Activated gamma-delta T cell treated with anti-CD3 and anti-CD28 coated beads, Interleukin-2, amount 50 U/mL, for 16 hours (primary cell): ENCODE data around the gene GASK1A.

ENCODE experiments used
- DNase-seq: peaks from one replicate; pipeline ENCODE4 v3.0.0-alpha.2; 2020; ENCODE audit warnings: low read depth

Gene GASK1A

DNA sequence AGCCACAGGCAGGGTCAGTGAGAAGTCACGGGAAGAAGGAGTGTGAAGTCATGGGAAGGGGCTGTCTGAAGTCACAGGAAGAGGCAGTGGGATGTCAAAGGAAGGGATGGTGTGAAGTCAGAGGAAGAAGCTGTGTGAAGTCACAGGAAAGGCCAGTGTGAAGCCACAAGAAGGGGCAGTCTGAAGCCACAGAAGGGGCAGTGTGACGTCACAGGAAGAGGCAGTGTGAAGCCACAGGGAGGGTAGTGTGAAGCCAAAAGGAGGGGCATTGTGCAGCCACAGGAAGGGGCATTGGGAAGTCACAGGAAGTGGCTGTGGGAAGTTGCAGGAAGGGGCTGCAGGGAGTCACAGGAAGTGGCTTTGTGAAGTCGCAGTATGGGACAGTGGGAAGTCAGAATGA lies 35.1 kb downstream of the GASK1A start:
- no peak for DNase-seq

DNA sequence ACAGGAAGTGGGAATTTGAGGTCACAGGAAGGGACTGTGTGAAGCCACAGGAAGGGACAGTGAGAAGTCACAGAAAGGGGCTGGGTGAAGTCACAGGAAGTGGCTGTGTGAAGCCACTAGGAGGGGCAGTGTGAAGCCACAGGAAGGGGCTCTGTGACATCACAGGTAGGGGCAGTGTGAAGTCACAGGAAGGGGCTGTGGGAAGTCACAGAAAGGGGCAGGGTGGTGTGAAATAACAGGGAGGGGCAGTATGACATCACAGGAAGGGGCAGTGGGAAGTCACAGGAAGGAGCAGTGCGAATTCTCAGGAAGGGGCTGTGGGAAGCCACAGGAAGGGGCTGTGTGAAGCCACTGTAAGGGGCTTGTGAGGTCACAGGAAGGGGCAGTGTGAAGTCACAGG lies 35.8 kb downstream of the GASK1A start:
- DNase-seq, result no peak

DNA sequence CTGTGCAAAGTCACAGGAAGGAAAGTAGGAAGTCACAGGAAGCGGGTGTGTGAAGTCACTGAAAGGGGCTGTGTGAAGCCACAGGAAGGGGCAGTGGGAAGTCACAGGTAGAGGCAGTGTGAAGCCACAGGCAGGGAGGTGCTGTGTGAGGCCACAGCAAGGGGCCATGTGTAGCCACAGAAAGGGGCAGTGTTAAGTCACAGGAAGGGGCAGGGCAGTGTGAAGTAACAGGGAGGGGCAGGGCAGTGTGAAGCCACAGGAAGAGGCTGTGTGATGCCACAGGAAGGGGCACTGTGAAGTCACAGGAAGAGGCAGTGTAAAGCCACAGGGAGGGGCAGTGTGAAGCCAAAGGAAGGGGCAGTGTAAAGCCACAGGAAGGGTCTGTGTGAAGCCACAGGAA lies 36.5 kb downstream of the GASK1A start:
- no peak for DNase-seq

DNA sequence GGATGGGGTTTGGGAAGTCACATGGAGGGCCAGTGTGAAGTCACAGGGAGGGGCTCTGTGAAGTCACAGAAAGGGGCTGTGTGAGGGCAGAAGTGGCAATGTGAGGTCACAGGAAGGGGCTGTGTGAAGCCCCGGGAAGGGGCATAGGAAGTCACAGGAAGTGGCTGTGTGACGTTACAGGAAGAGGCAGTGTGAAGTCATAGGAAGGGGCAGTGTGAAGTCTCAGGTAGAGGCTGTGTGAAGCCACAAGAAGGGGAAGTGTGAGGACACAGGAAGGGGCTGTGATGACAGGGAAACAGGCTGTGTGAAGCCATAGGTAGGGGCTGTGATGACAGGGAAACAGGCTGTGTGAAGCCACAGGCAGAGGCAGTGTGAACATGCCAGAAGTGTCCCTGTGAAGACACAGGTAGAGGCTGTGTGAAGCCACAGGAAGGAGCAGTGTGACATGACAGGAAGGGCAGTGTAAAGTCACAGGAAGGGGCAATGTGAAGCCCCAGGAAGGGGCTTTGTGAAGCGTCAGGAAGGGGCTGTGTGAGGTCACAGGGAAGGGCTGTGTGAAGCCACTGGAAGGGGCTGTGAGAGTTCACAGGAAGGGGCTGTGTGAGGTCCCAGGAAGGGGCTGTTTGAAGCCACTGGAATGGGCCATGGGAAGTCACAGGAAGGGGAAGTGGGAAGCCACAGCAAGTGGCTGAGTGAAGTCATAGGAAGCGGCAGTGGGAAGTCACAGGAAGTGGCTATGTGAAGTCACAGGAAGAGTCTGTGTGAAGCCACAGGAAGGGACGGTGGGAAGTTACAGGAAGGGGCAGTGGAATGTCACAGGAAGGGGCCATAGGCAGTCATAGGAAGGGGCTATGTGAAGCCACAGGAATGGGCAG lies 37.1 kb downstream of the GASK1A start:
- DNase-seq, result no peak

DNA sequence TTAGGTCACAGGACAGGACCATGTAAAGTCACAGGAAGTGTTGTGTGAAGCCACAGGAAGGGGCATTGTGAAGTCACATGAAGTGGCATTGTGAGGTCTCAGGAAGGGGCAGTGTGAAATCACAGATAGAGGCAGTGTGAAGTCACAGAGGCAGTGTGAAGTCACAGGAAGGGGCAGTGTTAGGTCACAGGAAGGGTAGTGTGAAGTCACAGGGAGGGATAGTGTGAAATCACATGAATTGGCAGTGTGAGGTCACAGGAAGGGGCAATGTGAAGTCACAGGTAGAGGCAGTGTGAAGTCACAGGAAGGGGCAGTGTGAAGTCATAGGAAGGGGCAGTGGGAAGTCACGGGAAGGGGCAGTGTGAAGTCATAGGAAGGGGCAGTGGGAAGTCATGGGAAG lies 37.9 kb downstream of the GASK1A start:
- no peak for DNase-seq

DNA sequence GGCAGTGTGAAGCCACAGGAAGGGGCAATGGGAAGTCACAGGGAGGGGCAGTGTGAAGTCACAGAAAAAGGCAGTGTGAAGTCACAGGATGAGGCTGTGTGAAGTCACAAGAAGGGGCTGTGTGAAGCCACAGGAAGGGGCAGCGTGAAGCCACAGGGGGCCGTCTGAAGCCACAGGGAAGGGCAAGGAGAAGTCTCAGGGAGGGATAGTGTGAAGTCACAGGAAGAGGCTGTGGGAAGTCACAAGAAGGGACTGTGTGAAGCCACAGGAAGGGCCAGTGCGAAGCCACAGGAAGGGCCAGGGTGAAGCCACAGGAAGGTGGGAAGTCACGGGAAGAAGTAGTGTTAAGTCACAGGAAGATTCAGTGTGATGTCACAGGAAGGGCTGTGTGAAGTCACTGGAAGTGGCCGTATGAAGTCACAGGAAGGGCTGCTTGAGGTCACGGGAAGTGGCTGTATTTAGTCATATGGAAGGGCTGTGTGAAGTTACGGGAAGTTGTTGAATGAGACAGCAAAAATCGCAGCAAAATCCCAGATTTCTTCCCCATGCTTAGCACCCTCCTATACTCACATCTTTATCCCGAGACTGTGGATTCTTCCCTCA lies 38.6 kb downstream of the GASK1A start:
- DNase-seq, result no peak

DNA sequence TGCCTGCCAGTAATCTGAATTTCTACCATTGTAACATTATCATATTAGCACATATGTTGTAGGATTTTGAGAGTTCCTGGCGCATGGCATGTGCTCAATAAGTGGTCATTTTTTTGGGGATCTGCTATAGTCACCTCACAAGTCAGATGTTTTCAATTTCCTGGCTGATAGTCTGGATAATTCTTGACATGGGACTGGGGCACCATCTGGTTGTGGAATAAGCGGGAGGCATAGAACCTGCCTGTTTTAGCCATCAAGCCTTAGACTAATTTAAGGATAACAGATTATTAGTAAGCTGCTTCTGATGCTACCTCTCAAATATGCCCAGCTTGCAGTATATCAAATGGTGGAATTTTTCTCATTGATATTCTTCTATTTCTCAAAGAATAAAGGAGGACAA lies 39.1 kb downstream of the GASK1A start:
- DNase-seq, result no peak

DNA sequence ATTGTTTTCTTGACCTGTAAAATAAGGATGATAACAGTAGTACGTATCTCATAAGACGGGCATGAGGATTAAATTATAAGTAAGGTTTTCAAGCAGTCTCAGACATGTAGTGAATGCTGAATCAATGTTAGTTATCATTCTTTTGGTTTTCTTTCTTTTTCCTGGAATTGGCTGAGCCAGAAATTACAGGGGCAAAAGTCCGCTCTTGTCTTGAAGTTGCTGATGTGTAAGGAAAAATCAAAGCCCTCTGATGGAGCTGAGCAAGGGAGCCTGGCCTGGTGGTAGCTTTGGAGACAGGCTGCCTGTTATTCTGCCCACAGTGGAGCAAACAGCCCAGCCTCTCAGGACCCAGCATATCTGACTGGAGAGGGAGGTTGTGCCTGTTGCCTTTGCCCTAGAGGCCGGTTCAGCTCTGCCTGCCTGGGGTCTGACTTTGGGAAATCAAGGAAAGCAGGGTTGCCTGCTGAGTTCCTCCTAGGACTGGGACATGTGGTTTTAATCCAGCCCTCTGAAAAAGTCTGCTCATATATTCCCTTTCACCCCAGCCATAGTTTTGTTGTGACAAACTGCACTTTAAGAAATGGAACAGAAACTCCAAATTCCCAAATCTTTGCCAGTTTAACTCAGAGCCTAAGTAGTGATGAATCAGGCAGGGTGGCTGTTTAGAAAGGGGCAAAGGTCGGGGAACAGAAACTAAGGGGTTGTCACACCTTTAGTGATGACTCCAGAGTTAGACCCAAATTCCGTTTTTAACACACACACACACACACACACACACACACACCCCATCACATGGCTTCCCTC lies 40.1 kb downstream of the GASK1A start:
- no peak for DNase-seq

DNA sequence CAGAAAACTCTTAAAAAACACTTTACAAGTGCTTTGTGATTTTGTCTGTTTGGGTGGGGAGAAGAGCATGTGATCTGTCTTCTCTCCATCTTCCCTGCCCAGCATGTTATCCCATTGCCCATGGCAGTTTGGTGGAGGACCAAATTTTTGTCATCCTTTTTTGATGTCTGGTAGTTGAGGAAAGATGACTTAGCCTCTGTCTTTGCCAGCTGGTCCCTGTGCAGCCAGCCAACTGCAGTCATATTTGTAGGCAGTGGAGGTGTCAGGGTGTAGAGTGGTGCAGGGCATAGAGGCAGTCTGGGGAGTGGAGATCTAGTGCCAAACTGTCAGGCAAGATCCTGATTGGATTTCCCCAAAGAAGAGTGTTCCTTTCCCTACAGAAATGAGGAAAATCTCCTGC lies 40.7 kb downstream of the GASK1A start:
- no peak for DNase-seq

DNA sequence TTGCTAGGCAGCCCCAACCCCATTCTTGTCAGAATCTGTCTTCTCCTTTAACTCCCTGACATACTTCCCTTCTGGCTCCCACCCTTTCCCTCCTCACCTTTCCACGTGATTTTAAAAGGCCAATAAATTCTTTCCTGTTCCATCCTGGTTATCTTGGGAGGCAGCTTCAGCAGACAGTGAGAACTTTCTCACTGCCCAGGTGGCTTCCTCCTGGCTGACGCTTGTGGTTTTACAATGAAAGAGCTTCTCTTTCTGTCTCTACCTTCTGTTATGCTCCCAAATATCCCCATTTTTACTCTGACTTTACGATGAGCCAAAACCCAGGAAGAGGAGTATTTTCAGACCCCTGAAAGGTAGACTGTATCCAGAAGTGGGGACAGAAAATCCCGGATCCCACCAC lies 42.1 kb downstream of the GASK1A start:
- no peak for DNase-seq

DNA sequence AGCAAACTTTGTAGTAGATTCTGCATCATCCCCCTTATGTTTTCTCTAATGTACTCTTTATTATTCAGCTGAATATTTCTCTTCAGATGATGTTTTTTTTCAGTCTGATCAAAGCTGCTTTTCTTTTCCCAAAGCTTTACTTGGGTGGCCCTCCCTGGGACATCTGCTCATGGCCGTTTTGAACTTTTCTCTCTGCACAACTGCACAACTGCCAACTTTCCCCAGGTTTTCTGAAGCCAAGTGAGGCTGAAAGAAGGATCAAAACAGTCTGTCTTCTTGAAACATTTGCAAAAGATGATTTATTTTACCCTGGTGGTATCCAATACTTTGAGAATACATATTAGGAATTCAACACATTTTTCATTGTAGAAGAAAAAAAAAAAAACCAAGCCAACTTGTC lies 43.0 kb downstream of the GASK1A start:
- DNase-seq, result no peak

DNA sequence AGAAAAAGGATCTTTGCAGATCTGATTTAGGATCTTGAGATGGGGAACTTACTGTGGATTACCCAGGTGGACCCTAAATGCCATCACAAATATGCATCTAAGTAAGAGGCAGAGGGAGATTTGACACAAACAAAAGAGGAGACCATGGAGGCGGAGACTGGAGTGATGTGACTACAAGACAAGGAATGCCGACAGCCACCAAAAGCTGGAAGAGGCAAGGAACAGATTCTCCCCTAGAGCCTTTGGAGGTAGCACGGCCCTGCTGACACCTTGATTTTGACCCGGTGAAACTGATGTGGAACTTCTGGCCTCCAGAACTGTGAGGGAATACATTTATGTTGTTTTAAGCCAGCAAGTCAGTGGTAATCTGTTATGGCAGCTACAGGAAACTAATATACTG lies 44.0 kb downstream of the GASK1A start:
- no peak for DNase-seq

DNA sequence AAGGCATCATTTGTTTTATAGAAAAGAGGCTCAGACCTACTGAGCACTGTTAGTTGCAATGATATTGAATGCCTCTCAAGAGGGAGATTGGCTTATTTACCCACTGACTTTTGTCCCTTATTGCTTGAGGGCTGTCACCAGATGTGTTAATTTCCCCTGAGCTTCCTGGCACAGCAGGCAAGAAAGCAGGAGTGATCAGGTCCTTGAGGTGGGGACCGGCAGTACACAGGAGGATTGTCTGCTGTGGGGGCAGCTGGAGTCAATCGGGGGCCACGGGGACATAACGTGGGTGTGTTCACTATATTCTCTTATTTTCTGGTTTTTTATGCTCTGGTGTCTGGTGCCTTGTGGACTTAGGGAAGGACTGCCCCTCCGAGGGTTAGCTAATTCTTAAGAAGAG lies 44.6 kb downstream of the GASK1A start:
- DNase-seq, result no peak

DNA sequence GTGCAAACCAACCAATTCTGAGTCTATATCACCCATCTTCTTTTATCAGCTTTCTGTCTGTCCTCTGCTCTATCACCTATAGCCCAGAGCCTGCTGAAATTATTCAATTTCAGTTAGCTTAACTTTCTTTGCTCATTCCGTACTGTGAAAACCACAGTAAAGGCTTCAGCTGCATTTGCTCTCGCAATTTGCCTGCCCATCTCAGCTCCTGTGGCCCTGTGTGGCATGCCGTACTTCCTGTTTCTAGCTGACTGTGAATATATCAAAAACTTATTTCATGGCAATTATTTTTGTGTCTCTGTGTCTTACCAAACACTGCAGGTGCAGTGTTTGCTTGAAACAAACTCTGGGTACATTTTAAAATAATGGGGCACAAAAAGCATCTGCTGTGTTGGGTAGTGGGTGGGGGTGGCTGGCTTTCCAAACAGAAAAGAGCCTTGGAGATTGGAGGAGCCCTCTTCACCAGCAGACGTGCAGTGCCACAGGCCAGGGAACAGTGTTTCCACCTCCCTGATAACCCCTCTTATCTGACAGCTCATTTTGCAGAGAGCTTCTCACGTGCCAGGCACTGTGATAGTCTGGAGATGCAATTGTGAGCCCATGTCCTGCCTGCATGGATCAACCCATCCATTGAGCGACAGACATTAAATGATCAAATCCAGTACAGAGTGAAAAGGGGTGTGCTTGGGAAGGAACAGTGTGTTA lies 45.2 kb downstream of the GASK1A start:
- DNase-seq, result no peak

DNA sequence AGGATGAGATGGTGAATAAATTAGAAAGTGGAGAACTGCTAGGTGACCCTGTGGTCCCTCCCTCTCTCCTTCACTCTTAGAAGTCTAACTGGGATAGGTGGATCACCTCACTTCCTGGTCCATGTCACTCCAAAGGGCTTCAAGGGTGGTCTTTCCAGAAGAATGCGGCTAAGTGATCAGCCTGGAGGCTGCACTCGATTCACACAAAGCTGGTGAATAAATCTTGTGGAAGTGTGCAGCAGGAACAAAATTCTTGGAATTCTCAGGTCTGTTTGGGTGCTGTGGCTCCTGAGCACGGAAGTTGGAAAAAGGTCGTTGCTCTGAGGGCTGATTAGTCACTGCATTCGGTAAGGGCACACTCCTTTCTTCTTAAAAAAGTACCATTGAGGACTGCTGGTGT lies 46.3 kb downstream of the GASK1A start:
- DNase-seq, result no peak

DNA sequence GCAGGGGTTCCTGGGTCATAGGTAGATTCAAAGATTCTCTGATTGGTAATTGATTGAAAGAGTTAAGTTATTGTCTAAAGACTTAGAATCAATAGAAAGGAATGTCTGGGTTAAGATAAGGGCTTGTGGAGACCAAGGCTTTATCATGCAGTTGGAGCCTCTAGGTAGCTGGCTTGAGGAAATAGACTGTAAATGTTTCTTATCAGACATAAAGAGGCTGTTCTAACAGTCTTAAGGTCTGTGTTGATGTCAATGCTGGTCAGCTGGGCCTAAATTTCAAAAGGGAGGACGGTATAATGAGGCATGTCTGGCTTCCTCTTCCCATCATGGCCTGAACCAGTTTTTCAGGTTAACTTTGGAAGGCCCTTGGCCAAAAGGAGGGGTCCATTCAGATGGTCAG lies 48.9 kb downstream of the GASK1A start:
- no peak for DNase-seq

DNA sequence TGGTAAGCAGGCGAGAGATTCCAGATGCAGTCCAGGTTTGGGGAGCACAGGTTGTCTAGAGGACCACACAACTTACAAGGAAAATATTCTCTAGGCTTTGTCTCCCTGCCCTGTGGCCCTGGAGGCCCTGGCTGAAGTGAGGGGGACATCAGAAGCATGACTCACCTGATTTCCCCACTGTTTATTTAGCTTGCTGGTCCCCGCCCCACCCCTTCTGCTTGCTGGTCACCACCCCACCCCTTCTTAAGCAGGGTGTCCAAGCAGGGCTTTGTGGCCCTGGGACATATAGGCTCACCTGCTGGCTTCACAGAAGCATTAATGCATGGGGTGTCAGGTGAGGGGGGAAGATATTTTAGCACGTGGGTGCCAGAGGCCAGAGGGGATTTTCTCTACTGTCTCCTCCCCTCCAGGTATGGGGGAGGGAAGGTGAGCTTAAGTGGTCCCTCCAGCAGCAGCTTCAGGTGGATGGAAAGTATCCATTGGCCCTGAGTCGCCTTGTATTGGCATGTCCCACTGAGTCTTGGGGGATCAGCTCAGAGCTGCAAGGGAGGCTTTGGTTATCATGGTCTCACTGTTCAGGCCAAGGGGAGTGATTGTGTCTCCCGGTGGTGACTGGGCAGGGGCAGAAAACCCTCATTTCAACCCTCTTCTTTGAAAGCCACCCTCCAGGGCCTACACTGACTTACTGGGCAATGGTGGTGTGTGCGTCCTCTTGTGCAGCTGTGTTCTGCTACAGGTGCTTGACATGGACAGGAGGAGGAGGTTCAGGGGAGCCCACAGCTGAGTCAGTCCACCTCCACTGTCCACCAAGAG lies 49.8 kb downstream of the GASK1A start:
- DNase-seq, result no peak

DNA sequence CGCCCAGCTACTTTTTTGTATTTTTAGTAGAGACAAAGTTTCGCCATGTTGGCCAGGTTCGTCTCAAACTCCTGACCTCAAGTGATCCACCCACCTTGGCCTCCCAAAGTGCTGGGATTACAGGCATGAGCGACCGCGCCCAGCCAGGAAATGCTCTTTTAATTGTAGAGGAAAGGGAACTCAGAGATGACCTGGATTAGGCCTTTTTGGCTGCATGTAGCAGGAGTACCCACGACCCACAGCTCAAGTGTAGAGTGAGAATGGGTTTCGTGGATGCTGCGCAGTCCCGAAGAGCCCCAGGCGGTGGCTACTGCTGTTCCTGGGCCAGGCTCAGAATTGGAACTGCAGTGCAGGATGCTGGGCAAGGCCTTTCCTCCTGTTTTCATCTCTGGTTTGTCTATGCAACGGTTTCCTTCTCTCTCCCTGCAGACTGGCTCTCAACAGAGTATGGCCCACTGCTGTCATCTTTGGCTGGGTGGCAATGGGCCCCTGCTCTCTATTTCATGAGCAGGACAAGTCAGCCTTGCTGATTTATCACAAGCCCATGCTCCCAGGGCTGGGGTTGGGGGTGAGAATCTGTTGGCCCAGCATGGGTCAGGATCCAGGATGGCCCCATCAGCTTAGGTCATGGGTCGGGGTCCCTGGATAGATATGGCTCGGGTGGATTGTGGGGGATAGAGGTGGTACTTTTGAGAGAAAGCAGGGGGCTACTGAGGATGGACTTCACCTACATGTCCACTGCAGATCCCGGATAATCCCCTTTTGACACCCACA lies 51.2 kb downstream of the GASK1A start:
- DNase-seq, result no peak

DNA sequence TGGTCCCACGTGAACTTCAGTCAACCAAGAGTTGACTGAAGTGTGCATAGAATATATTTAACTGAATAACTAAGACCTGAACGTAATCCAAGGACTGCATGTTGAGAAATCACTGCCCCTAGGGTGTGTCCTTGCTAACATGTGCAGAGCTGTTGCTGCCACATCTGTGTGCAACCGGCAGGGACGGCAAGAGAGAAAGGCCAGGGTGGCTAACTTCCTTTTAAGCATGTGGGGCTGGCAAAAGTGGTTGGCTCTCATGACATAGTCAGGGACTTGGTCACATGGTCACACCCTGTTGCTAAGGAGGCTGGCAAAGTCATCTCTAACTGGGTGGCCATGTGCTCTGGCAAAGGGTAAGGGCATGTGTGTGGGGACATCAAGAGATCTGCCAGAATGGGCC lies 52.4 kb downstream of the GASK1A start:
- DNase-seq, result no peak

DNA sequence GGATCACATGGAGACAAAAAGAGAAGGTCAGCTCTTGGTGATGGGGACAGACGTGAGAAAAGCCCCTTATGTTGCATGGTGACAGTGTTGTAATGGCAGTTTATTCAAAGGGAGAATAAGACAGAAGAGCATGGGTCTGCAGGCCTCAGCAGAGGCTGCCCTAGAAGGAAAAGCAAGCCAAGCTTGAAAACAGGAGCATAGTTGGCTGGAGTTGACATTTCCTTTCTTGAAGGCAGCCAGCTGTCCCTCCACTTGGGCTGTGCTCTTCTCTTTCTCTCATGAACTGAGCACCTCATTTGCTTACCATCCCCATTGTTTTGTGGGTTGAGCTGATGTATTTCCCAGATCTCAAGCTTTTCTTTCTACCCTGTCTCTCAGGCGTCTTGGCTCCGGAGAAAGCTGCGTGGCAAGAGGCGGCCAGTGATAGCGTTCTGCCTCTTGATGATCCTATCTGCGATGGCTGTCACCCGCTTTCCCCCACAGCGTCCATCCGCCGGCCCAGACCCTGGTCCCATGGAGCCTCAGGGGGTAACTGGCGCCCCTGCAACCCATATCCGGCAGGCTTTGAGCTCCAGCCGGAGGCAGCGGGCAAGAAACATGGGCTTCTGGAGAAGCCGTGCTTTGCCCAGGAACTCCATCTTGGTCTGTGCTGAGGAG lies 52.9 kb downstream of the GASK1A start:
- no peak for DNase-seq
